Panc1 (cell line): ENCODE measurements around the gene SMARCA1.
"Not testable (repeated sequence)": the region's sequence is repeated elsewhere in the genome, so short reads cannot be mapped to it uniquely, and the experiment has no call there.

Source experiments
- CTCF ChIP-seq: fragments of 450-650 bp; IDR thresholded peaks from 2 replicates; pipeline ENCODE4 v1.5.1; 2017; ENCODE audit warnings: mild to moderate bottlenecking
- POLR2AphosphoS5 ChIP-seq: IDR thresholded peaks from 2 replicates; pipeline ENCODE4 v1.6.1; 2012; ENCODE audit warnings: mild to moderate bottlenecking, low read depth, low read length, moderate library complexity
- REST ChIP-seq, 2 experiments: IDR thresholded peaks; 2 replicates each; pipeline ENCODE4 v1.6.1; 2011 to 2012; ENCODE audit warnings: low read depth in 2 of 2, control low read depth in 1 of 2, low read length in 1 of 2, mild to moderate bottlenecking in 1 of 2, moderate library complexity in 1 of 2; ENCODE audit not compliant: insufficient read depth in 1 of 2
- SIN3A ChIP-seq: IDR thresholded peaks from 2 replicates; pipeline ENCODE4 v1.6.1; 2012; ENCODE audit warnings: low read depth, mild to moderate bottlenecking, low read length, moderate library complexity, borderline replicate concordance; ENCODE audit not compliant: insufficient read depth
- TCF7L2 ChIP-seq: IDR thresholded peaks from 2 replicates; pipeline ENCODE4 v1.6.1; 2011; ENCODE audit warnings: mild to moderate bottlenecking, low read depth, low read length, inconsistent platforms

GRCh38 chrX:129564345-129564744, 41.1 kb upstream of the SMARCA1 start:
- not testable (repeated sequence) for TF ChIP-seq CTCF; TCF7L2; POLR2AphosphoS5; SIN3A; REST (IDR thresholded peaks at IDR 0.05; ENCODE audit: insufficient read depth in 1 of 2, low read depth in 2 of 2, low read length in 1 of 2)
